HG02981 (cell line): ENCODE data around the gene PRR20G.

ENCODE experiments used
- ATAC-seq: cut with Tn5 transposase; IDR thresholded peaks from one replicate; pipeline ENCODE4 v1.9.1; 2021; ENCODE audit warnings: mild to moderate bottlenecking, moderate library complexity; ENCODE audit not compliant: unreplicated experiment

The PRR20G gene

DNA sequence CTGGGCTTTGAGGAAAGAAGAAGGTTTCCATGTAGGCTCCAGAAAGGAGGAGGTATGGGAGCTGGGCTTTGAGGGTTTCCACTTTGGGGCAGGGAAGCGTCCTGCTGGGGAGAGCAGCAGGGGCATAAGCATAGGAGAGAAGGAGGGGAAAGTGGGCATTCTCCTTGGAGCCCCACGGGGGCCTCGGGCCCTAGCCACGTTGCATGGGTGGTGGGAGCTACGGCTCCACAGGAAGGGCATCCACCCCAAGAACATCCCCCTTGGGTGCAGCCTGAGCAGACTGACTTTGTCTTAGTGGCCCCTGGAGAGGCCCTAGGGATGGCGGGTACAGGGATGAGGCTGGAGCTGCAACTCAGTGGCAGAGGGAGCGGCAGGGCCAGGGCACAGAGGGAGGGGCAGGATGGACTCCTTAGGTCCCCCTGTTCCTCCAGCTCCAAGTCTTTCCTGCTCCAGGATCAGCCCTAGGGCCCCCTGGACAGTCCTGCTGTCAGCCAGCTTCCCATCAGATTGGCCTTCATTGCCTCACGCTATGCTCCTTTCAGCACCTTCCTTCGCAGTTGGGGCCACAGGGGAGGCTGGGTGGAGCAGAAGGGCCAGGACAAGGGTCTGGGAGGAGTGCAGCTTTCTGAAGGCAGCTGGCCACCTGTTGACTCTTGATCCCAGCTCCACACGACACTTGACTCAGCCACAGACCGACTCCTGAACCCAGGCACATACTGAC lies 22.9 kb downstream of the PRR20G start:
- no peak for ATAC-seq

DNA sequence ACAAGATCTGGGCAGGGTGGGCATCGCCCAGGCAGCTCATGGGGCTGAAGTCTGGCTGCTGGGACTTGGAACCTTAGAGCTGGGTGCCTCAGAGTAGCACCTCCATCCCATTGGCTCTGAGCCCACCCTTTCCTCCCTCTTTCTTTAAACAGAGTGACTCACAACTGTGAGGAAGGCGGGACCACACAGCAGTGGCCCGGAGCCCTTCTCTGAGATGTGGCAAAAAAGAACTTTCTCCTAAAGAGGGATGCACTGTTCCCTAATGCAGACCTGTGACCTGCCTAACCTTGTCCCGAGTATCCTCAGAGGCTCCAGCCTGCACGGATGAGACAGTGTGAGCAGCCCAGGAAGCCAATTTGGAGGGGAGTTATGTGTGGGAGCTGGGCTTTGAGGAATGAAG lies 23.6 kb downstream of the PRR20G start:
- no peak for ATAC-seq

DNA sequence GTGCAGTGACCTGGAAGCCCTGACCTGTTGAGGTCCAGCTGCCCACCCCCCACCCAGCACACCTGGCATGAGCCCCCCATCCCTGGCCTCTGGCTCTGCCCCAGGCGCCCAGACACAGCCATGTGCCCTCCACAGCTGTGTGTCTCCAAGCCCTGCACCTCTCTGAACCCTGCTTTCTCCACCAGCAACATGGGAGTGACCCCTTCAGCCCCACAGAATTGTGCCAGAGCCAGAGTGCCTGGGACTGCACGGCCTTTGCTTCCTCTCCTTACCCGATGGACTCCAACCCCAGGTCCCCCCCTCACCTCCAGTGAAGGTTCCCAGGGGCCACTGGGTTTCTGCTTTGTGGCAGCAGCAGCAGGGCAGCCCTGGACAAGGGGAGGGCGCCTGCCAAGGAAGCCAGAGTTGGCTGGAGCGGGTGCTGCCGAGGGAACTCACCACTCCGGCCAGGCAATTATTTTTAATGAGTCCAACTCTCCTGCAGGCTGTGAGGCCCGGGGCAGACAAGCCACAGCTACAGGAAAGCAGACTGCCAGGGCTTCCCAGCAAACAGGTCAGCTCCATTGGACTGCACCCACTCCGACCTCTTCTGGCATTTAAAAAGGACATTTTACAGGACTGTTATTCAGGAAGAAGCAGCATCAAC lies 24.1 kb downstream of the PRR20G start:
- no peak for ATAC-seq

DNA sequence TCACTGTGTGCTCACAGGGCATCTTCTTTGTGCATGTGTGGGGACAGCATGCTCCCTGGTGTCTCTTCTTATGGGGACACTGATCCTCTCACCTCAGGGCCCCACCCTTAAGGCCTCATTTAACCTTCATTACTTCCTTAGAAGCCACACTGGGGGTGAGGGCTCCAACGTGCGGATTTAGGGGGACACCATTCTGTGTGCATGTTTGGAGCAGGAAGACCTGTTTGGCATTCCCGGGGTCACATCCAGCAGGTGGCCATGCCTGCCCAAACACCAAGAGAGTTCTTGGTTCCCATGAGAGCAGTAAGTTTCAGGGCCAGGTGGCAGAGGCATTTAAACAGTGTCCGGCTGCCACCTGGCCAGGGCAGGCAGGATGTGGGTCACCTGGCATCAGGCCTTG lies 24.8 kb downstream of the PRR20G start:
- ATAC-seq, result no peak

DNA sequence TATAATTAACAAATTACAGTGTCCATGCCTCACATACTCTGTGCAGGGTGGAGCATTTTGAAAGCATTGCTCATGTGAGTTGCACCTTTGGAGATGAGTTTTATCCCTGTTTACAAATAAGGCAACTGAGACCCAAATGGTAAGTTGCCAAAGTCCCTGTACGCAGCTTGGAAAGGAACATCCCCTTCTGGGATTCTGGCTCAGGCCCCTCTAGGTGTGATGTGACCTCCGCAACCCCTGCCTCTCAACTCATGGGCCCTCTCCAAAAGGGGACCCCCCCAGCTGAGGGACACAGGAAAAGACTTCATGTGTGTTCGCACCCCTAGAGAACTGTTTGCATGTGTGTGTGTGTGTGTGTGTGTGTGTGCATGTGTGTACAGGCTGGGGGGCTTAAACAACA lies 25.3 kb downstream of the PRR20G start:
- ATAC-seq, result no peak

DNA sequence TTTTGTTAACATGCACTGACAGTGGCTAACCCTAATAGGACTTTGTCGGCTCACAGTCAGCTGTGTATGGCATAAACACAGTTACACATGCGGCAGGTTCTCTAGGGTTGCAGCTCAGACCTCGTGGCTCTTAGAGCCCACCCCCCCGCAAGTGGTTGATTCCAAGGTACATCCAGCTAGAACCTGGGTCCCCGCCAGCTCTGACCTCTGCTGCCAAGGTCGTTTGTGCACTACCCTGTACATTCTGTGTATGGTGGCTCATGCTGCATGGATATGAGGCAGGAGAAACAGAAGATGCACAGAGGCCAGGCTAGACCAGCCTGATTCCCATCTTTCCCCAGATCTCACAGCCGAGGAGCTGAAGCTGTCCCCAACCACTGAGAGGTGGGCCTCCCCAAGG lies 25.9 kb downstream of the PRR20G start:
- no peak for ATAC-seq

DNA sequence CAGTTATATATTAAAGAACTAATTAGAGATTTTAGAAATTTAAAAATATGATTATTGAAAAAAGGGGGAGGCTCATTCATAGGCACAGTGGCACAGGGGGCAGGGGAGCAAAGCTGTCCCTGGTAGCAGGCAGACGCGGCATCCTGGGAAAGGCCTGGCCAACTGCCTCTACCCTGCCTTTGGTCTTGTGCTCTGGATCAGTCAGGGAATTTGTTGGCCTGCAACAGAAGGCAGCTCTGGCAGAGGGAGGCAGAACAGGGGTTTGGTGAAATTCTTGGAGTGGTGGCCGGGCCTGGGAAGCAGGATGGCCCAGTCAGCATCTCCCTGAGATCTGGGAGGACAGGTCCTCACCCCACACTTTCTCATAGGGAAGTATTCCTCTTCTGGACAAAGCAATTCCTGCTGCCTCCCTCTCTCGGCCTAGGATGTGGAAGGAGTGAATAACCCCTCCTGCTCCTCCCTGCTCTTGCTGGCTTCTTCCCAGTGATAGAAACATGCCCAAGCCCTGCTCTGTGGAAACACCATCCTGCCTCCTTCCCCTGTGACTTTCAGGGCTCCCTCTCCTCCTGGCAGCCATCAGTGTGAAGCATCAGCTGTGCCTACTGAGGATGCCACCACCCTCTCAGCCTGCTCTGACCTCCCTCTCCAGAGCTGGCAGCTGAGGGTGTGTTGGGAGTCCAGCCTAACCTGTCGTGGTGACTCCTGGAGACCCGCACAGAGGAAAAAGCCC lies 26.9 kb downstream of the PRR20G start:
- ATAC-seq, result no peak

DNA sequence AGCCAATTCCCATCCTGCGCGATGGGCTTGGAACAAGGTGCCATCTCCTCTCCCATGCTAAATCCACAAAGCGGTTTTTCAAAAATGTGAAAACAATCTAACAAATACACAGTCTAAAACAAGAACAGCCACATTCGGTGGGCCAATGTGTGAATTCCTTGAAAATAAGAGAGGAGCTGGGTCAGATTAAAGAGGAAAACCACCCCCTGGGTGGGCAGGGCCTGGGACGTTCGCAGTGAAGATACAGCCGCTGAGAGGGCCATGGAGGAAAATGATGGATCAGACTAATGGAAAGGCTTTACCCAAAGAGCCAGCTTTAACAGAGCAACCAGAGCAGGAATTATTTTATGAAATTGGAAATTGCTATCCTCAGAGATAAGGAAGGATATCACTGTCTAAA lies 27.4 kb downstream of the PRR20G start:
- no peak for ATAC-seq

DNA sequence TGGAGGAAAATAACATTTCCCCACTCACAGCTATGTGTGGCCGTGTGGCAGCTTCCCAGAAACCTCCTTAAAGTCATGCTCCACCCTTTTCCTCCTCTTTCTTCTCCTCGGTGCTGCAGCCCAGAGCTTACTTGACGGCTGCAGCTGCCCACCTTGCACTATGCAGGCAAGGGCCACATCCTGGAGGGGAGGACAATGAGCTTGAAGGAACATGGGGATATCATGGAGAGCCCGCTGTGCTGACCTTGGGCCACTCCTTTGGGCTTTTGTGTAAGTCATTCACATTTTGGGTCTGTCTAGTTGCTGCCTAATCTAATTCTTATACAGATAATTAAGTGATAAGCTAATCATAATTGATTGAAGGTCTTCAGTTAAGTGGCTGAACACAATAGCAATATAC lies 28.0 kb downstream of the PRR20G start:
- no peak for ATAC-seq

DNA sequence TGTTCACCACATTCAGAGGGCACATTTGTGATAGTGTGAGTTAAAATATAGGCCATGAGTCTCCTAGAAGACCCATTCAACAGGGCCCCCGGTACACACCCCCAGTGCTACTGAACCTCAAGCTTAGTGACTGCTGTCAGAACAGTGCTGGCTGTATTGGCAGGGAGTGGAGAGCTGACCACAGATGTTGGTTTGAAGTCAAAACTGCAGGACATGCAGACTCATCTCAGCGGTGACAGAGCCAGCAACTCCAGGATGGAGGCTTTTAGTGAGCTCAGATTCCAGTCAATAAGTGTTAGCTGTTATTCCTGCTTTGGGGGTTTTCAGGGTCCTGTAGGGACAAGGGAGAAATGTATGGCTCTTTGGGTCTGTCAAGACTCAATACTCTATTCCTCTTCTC lies 29.1 kb downstream of the PRR20G start:
- no peak for ATAC-seq

DNA sequence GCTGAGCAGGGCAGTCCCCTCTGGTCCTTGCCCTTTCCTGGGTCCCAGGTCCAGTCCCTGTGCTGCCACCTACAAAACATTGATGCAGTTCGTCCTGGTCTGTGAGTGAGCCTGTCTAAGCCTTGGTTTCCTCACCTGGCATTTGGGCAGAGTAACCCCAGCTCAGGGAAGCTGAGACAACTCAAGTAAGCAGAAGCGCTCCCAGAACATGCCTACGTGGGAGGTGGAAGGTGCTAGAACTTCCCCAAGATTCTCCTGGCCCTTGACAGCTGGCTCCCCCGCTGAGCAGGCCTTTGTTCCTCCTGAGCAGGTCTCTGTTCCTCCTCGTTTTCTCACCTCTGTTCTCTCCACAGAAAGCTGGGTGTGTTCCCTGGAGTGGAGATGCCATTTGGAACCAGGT lies 30.5 kb downstream of the PRR20G start:
- ATAC-seq, result no peak

DNA sequence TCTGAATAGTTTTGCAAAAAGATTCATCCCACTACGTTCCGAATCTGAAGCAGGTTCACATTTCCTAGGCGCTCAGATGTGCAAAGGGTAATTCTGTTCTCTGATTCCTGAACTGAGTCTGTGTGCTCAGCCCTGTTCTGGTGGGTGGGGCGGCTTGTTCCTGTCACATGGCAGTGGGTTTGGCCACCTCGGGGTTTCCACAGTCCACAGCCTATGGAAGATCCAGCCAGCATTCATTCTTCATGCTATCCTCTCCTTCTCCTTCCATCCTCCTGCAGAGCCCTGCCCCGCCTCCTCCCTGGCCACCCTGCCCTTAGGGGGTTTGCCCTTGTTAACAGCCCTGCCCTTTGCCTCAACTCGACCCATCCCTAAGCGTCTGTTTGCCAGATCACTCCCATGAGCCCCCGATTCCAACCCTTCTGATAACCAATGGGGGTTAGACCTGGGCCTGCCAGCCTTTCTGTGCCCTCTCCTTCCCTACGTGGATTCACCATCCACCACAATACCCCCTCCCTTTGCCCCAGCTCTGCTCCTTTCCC lies 31.0 kb downstream of the PRR20G start:
- no peak for ATAC-seq

DNA sequence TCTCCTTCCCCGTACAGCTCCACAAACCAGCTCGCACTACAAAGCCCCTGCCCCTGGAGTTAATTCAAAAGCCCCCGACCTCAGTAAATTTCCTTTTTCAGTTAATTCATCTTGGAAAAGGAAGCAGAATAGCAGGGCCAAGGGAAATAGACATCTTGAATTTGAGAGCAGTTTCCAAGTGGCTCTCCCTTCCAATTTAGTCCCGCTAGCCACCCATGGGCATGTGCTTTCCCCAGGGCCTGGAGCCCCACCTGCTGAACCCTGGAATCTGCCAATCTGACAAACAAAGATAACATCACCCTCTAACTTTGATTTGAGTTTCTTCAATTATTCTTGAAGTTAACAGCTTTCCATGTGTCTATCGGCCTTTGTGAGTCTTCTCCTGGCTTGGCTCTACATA lies 31.7 kb downstream of the PRR20G start:
- ATAC-seq, result no peak

DNA sequence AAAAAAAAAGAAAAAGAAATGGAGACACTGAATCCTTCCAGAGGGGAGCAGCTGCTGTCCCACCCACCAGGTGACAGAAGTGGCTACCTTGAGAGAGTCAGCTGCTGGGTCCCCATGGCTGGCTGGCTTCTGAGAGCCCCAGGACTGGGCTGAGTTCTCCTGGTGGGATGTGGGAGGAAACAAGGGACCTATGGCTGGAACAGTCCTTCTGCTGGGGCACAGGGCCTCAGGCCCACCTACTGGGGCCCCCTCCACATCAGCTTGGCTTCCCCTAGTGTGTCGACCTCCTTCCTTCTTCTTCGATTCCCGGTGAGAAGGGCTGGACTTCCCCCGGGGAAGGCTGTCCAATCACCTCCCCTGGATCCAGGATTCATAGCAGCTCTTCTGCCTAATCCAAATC lies 32.3 kb downstream of the PRR20G start:
- no peak for ATAC-seq

DNA sequence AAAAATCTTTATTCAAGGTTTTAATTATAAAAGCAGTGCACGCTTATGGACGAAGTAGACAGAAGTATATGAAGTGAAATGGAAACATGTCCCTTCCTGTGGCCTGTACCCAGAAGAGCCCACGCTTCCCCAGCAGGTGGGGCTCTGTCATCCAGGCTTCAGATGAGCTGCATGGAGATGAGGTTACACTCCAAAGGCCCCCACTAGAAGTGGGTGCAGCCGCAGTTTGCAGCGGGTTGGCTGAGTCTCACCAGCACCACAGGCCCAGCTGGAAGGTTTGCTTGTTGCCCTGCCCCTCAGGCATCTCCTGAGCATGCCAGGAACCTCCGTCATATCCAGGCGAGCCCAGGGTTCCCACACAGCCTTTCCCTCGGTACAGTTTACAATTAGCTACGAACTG lies 33.1 kb downstream of the PRR20G start:
- ATAC-seq, result no peak

DNA sequence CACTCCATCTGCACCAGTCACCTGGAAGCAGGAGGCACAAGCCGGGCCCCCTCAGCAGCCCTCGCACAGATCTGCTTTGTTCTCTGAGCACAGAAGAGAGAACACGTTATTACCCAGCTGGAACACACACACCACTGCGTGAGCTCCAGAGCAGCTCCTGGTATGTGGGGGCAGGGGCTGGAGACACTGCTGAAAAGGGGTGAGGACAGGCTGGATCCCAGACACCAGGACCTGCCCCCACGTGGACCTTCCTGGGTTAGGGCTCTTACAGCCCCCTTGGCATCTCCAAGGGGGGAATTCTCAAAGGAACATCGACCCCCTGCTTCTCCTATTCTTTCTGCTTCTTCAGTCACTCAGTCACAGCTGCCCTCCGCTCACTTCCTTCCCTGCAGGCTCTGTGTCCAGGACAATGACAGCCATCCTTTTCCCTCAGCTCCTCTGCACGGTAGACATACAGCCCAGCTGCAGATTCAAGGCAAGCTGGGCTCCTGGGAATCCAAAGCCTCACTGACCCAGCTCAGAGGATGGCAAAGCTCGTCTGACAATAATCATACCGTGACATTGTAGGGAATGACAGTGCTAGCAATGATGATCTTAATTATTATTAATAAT lies 33.7 kb downstream of the PRR20G start:
- no peak for ATAC-seq

DNA sequence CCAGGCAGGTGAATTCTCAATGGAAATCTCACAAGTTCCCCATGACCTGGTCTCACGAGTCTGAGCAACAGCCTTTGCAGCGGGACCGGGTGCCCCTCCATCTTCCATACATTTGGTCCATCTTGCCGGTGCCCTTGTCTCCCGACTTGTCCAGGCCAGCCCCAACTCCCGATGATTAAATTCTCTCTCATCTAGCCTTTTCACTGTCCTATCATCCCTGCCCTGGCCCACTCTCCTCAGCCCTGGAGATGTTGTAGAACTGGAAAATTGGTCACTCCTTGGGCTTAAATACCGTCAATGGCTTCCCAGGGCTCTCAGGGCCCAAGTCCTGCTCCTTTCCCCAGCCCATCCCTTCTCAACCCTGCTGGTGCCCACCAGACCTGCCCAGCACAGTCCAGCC lies 34.4 kb downstream of the PRR20G start:
- no peak for ATAC-seq

DNA sequence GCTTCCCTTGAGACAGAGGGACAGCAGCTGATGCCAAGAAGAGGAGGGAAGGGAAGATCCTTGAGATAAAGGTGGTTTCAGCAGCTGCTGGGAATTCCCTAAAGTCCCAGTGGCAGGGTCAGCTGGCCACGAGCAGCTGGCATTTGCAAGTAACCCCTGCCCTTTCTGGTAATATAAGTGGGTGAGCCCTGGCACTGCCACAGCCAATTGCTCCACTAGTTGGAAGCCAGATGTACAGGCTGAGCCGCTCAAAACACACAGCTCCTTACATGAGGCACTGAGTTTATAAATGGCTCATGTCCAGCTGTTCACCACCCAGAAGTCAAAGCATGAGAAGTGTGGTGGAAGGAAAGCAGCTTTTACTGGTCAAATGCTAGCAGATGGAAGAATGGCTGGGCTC lies 35.4 kb downstream of the PRR20G start:
- ATAC-seq, result no peak

DNA sequence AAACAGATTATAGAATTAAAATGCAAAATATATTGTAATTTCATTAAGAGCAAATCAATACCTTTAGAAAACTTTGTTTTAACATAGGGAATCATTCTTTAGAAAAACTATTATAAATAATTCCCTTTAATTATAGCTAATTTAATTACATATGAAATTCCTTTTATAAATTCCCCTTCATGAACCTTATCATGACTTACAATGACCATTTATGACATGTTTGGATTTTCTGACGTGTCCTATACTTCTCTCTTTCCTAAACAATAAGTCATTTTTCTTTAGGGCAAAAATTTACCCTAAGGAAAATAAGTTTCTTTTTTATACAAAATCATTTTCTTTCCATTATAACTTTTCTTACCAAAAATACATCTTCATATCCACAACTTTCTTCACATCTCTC lies 37.8 kb downstream of the PRR20G start:
- ATAC-seq, result no peak

DNA sequence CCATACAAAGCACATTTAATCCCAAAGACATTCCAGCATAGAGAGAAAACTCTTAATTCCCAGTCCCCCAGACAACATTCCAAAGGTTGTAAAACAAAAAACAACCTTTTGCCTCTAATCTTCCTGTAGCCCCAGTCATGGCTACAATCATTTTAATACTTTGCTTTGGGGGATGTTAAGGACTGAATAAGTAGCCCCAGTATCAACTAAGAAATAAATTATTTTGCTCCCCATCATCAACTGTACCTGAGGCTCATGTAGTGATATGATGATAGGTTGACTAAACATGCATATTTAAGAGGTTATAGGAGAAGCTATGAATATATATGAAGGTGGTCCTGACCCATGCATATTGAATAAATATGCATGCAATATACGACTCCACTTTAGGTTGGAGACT lies 40.6 kb downstream of the PRR20G start:
- ATAC-seq, result no peak

DNA sequence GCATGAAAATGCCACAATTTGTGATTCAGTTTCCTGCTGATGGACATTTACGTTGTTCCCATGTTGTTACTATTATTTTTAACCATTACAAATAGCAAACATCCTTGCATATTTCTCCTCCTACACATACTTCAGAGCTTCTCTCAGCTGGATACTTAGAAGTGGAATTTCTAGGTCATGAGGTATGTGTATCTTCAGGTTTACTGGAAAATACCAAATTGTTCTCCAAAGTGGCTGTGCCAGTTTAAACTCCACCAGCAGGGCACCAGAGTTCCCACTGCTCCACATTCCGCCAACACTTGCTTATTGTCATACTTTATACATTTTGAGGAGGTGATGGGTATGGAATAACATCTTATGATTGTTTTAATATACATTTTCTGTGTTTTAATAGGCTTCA lies 49.2 kb downstream of the PRR20G start:
- ATAC-seq, result no peak

DNA sequence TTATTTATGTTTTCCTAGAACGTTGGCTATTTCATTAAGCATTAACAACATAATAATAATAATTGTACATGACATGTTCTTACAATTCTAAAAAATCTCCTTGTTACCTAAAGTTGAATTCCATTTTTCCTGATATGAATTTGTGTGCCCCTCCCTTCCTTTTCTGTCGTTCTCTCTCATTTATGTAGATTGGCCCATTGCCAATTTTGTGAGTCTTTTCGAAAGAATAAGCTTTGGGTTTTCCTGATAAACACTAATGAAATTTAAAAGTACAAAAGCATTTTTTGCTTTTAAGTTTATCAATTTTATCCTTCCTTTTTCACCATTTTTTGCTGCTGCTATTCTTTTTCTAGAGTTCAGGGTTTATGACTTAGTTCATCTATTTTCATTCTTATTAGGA lies 50.0 kb downstream of the PRR20G start:
- no peak for ATAC-seq
